Stimulated activated CD4-positive, alpha-beta T cell treated with anti-CD3 and anti-CD28 coated beads, Interleukin-1b, Interleukin-23, amount 100 ng/mL, for 24 hours (primary cell): ENCODE measurements around the gene PAIP1.
"Not testable (repeated sequence)": the region's sequence is repeated elsewhere in the genome, so short reads cannot be mapped to it uniquely, and the experiment has no call there.

Source experiments
- DNase-seq, 4 experiments: peaks; one replicate each; pipeline ENCODE4 v3.0.0-alpha.2; 2020; ENCODE audit warnings: low read depth in 4 of 4, low spot score in 1 of 4

Gene PAIP1

GRCh38 chr5:43556857-43557542, at the start of gene PAIP1:
Gene PAIP1 (minus strand): TSS chr5:43557077. CDS start chr5:43556846, 231 bp downstream.
- DNase-seq = peak; percentile 42 to 76 (median 64)

- DNase-seq = no peak
Measured at GRCh38 chr5:43606351-43606750, 49.5 kb upstream of the PAIP1 start.

GRCh38 chr5:43604699-43605098, 47.8 kb upstream of the PAIP1 start:
- no peak for DNase-seq

GRCh38 chr5:43603344-43604217, 46.7 kb upstream of the PAIP1 start:
- DNase-seq = peak in 3 of 4 experiments; percentile 27 to 59 (median 45)

GRCh38 chr5:43602461-43603343, 45.8 kb upstream of the PAIP1 start, which contains the start of gene NNT:
Gene NNT (plus strand): TSS chr5:43603180. CDS start chr5:43609196, 6,016 bp downstream.
- peak; percentile 49 to 73 (median 61) for DNase-seq

GRCh38 chr5:43601454-43602260, 44.8 kb upstream of the PAIP1 start:
- no peak for DNase-seq

- DNase-seq = not testable (repeated sequence)
Measured at GRCh38 chr5:43598927-43599326, 42.0 kb upstream of the PAIP1 start.

DNA sequence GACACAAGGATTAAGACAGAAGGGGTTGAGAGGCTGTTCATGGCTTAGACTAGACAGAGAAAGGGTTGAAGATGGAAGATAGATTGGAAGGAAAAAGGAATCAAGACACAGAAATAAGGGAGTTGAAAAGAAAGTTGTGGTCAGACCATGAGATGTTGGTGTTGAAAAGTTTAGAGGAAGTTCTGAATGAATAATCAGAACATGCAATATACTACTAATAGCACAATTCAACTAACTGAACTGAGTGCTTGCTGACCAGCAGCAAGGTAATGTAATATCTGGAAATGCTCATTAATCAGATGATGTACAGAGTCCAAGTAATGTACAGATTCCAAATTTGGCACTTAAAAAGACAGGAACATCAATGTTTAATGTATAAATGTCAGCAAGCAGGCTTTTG, 35.5 kb upstream of the PAIP1 start:
- no peak for DNase-seq

GRCh38 chr5:43590700-43591099, 33.8 kb upstream of the PAIP1 start:
- DNase-seq = no peak

GRCh38 chr5:43589310-43589709, 32.4 kb upstream of the PAIP1 start:
- DNase-seq = no peak

- no peak for DNase-seq
Measured at GRCh38 chr5:43588842-43589241, 32.0 kb upstream of the PAIP1 start.

DNA sequence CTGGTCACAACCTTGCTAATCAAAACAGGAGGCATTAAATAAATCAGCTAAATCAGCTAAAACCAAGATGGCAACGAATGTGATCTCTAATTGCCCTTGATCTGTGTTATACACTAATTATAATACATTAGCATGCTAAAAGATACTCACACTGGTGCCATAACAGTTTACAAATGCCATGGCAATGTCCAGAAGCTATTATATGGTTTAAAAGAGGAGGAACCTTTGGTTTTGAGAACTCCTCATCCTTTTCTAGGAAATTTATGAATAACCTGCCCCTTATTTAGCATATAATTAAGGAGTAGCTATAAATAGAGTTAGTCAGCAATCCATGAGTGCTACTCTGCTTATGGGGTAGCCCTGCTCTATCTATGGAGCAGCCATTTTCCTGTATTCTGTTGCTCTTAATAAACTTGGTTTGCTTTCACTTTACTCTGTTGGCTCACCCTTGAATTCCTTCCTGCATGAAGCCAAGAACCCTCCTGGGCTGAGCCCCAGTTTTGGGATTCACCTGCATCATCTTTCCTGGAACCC, 27.4 kb upstream of the PAIP1 start:
- DNase-seq = no peak

DNA sequence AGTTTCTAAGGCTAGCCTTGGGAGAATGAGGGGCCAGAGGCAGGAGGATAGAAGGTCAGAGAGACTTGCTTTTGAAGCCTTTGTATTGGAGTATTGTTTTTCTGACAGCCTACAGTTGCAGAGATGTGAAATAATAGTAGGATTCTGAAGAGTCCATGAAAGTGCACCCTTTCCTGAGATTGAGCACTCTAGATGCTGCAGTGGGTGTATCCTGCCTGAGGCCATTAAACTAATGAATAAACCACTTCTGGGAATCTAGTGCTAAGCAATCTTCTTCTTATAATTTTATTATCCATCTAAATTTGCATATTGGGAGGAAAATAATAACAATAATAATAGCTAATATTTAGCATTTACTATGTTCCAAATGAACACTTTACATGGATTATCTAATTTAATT, 26.8 kb upstream of the PAIP1 start:
- no peak for DNase-seq

DNA sequence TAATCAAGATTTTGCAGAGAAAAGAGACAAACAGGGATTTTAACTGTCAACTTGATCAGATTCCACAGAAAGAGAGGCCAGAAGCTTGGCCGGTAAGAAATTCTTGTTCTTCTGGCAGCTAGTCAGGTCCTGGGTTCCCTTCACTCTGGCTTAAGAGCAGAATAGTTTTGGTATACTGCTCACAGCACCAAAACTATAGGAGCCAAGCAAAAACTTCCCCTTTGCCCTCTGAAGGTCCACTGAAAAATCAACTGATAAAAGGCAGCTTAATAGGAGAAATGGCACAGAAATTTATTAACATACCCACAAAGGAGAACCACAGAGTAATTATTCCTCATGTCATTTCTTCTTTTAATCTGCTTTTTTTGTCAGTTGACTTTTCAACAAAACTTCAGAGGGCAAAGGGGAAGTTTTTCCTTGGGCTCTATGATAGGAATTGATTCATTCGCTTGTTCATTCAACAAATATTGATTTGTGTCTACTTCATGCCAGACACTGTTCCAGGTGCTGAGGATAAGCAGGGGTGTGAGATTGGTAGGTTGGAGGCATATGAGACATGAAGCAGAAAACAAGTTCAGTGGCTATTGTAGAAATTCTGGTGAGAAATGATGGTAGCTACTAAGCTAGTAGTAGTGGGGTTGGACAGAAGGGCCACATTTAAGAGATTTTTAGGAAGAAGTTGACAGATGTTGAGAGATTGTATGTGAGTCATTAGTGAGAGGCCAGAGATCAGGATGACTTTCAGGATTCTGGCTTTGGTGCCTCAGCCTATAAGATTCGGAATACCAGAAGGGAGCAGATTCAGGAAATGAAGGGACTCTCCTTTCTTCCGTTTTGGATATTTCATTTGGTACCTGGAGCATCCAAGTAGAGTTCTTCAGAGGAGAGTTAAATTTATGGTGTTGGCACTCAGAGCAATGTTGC, 25.5 kb upstream of the PAIP1 start:
- DNase-seq = no peak

GRCh38 chr5:43581398-43581797, 24.5 kb upstream of the PAIP1 start:
- DNase-seq = no peak

GRCh38 chr5:43580402-43581210, 23.7 kb upstream of the PAIP1 start:
- DNase-seq = not testable (repeated sequence)

DNA sequence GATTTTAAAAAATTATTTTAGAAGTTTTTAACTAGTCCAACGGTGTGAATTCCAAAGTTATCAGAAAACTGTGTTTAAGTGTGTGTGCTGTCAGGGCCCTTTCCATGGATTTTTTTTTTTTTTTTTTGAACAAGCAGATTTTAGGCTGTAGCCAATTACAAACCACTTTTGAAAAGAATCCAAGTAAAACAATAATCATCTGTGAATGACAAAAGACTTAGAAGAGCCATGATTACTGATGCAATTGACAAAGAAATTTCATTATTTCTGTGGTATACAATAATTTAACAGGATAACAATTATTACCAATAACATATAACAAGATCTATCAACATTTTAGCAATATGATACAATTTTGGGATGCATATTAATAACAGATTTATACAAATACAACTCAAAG, 16.2 kb upstream of the PAIP1 start:
- no peak for DNase-seq

DNA sequence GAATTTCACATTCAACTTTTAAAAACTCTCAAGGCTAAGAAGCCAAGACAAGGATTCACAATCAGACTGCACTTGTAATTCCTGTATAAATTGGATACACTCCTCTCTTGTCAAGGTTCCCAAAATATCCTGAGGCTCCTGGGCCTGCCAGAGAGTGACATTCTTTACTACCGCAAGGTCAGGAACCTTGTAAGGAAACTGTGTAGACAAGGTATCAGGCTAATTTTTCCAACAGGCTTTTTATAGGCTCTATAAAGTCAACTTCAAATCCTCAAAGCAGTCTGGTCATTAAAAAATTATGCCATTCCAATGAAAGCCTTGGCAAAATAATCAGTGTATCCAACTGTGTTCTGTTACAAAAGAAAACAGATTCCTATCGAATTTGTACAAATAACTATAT, 15.5 kb upstream of the PAIP1 start:
- DNase-seq = no peak
